Lung (tissue), 12 donors: ENCODE results near the gene NUDT22. TPM values are rescaled to one million over a fixed set of nuclear protein-coding genes. Genes with fewer than 3 reads are reported as not detected.

Experiments used
- ATAC-seq: fragments of 200-7000 bp; cut with Tn5 transposase; one replicate; pipeline ENCODE4 v1.9.1; 2020; ENCODE audit warnings: moderate number of reproducible peaks; ENCODE audit not compliant: insufficient read depth, low FRiP score
- DNase-seq, 3 donors: peaks; one replicate each; pipeline ENCODE4 v3.0.0-alpha.2; 2013 to 2017
- H3K27ac ChIP-seq, 2 donors: one replicate each; pipeline ENCODE4 v1.5.1; 2013; ENCODE audit warnings: mild to moderate bottlenecking in 2 of 2, moderate library complexity in 2 of 2, control low read depth in 1 of 2, inconsistent platforms in 1 of 2, low read depth in 1 of 2, low read length in 1 of 2
- H3K27me3 ChIP-seq, 3 donors: one replicate each; pipeline ENCODE4 v1.5.1; 2013; ENCODE audit warnings: low read length in 2 of 3; ENCODE audit not compliant: control insufficient read depth in 3 of 3, insufficient read depth in 3 of 3
- H3K36me3 ChIP-seq, 4 donors: one replicate each; pipeline ENCODE4 v1.5.1; 2013; ENCODE audit warnings: low read length in 4 of 4, mild to moderate bottlenecking in 1 of 4, moderate library complexity in 1 of 4; ENCODE audit not compliant: control insufficient read depth in 4 of 4, insufficient read depth in 4 of 4
- H3K4me1 ChIP-seq, 5 donors: one replicate each; pipeline ENCODE4 v1.5.1; 2013; ENCODE audit warnings: low read length in 5 of 5, mild to moderate bottlenecking in 2 of 5, moderate library complexity in 1 of 5; ENCODE audit not compliant: control insufficient read depth in 5 of 5, insufficient read depth in 5 of 5
- H3K4me3 ChIP-seq: one replicate; pipeline ENCODE4 v1.5.1; 2013; ENCODE audit warnings: mild to moderate bottlenecking, control low read depth, moderate library complexity
- H3K9ac ChIP-seq, 2 donors: one replicate each; pipeline ENCODE4 v1.5.1; 2013; ENCODE audit warnings: low read length in 2 of 2, control low read depth in 1 of 2; ENCODE audit not compliant: insufficient read depth in 1 of 2
- H3K9me3 ChIP-seq, 4 donors: one replicate each; pipeline ENCODE4 v1.5.1; 2013; ENCODE audit warnings: low read length in 3 of 4, mild to moderate bottlenecking in 1 of 4, moderate library complexity in 1 of 4; ENCODE audit not compliant: control insufficient read depth in 4 of 4, insufficient read depth in 3 of 4
- WGBS, 2 donors: extraction: QIAGEN DNeasy Blood & Tissue Kit; methylation state at CpG; one replicate each; pipeline ENCODE4 v1.1.7; 2013; 5-methylcytosine and 5-hydroxymethylcytosine counted together
- polyA plus RNA-seq, 2 donors: library from polyadenylated mRNA; stranded (reverse); fragments of 200-250 nt; gene quantifications; one replicate each; pipeline ENCODE4 v1.2.1, GENCODE V29; 2013
- total RNA-seq, 2 donors: library from RNA; depleted of rRNA in 1 of 2; stranded (reverse); fragments of >200 nt in 1 of 2; gene quantifications; one replicate each; pipeline ENCODE4 v1.2.1, GENCODE V29; 2014 to 2021
- TF ChIP-seq, protein P1 (sequence below): IDR thresholded peaks from 2 replicates; pipeline ENCODE4 v1.5.1; 2012; ENCODE audit warnings: mild to moderate bottlenecking; ENCODE audit errors: control extremely low read depth, extremely low read depth
- donor health status: control.
- donor health status: control.
- donor health status: Bipolar disorder and iron deficiency.
- donor health status: healthy.
- donor health status: DM: yes; HTN: yes; CAD: no.

Gene NUDT22
- total and polyA plus RNA-seq, 4 donors = 23.7 to 90.2 (median 64.9) TPM

GRCh38 chr11:64224151-64224890, 1.8 kb upstream of the NUDT22 start:
- H3K36me3 ChIP-seq = peaks cover 0 to 34% (median 2%) of the 10 kb centered on the region in 4 donors
- no peak overlapping the region for H3K9ac ChIP-seq
- 91 to 93% methylated on average over 17 of the region's 17 CpGs for WGBS, 2 donors
- no peaks in the 10 kb centered on the region for H3K9me3 ChIP-seq
- no peak overlapping the region for H3K4me3 ChIP-seq
- peaks cover 0 to 22% (median 4%) of the 10 kb centered on the region in 5 donors for H3K4me1 ChIP-seq
- H3K27ac ChIP-seq = no peak overlapping the region
- DNase-seq (no peak), ATAC-seq (no peak)
- TF ChIP-seq, protein P1, sequence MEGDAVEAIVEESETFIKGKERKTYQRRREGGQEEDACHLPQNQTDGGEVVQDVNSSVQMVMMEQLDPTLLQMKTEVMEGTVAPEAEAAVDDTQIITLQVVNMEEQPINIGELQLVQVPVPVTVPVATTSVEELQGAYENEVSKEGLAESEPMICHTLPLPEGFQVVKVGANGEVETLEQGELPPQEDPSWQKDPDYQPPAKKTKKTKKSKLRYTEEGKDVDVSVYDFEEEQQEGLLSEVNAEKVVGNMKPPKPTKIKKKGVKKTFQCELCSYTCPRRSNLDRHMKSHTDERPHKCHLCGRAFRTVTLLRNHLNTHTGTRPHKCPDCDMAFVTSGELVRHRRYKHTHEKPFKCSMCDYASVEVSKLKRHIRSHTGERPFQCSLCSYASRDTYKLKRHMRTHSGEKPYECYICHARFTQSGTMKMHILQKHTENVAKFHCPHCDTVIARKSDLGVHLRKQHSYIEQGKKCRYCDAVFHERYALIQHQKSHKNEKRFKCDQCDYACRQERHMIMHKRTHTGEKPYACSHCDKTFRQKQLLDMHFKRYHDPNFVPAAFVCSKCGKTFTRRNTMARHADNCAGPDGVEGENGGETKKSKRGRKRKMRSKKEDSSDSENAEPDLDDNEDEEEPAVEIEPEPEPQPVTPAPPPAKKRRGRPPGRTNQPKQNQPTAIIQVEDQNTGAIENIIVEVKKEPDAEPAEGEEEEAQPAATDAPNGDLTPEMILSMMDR = no peak
- no peaks in the 10 kb centered on the region for H3K27me3 ChIP-seq

DNA sequence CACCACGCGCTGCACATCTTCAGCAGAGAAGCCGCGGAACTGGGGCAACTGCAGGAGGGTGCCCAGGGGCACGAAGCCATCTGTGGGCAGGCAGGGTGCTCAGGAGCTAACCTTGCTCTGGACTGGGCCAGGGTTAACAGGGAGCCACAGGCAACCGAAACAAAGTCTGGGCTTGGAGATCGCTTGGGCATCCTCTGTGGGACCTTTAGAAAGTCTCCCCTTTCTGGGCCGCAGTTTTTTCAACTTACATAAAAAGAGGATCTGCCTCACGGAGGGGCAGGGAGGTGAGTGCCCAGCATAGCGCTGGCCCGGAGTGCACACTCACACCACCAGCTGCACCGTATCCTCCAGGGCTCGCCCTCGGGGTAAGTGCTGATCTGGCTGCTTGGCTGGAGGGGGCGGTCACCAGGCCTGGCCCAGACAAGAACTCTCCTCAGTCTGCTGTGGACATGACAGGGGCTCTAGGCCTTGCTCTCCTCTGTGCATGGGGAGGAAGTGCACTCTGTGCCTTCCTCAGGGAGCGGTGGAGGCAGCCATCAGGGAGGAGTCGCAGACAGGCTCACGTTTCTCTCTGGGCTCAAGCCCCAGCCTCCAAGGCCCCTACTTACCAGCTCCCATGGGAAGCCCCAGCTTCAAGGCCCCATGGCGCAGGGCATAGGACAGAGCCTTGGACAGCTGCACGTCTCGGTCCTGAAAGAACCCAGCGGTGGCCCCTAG, 1.0 kb upstream of the NUDT22 start:
- no peaks in the 10 kb centered on the region for H3K27me3 ChIP-seq
- H3K4me3 ChIP-seq = peak overlapping the region; percentile 66
- H3K36me3 ChIP-seq = peaks cover 0 to 26% (median 2%) of the 10 kb centered on the region in 4 donors
- peak overlapping the region in 1 of 2 donors; percentile 63 for H3K9ac ChIP-seq
- DNase-seq = no peak
- no peak for ATAC-seq
- H3K9me3 ChIP-seq = no peaks in the 10 kb centered on the region
- TF ChIP-seq, protein P1 = no peak
- H3K27ac ChIP-seq = peak overlapping the region in 1 of 2 donors; percentile 91
- 61% methylated on average over 21 to 22 of the region's 22 CpGs for WGBS, 2 donors
- peaks cover 0 to 29% (median 4%) of the 10 kb centered on the region in 5 donors for H3K4me1 ChIP-seq

GRCh38 chr11:64226507-64227051, 505 bp downstream of the NUDT22 start:
- Histone ChIP-seq H3K4me3 (peak overlapping the region; percentile 64), H3K27me3 (no peaks in the 10 kb centered on the region), H3K4me1 (peaks cover 0 to 35% (median 4%) of the 10 kb centered on the region in 5 donors), H3K27ac (peak overlapping the region; percentile 91 to 93), H3K9ac (peak overlapping the region; percentile 70 to 77), H3K36me3 (peaks cover 0 to 14% (median 2%) of the 10 kb centered on the region in 4 donors), H3K9me3 (no peaks in the 10 kb centered on the region)
- WGBS, 2 donors = 6 to 9% methylated on average over 25 to 26 of the region's 26 CpGs
- TF ChIP-seq, protein P1 = no peak
- DNase-seq (peak; percentile 36 to 45 (median 38)), ATAC-seq (peak; percentile 37)
